NCI-H146 treated with DMSO at 0.1 percent for 48 hours (cell line): ENCODE data around the gene MRPS11.
"Not testable (repeated sequence)": the region's sequence is repeated elsewhere in the genome, so short reads cannot be mapped to it uniquely, and the experiment has no call there.

ENCODE experiments used
- DNase-seq: peaks from one replicate; lab custom pipeline; 2025; ENCODE audit not compliant: unreplicated experiment; lab: John Stamatoyannopoulos, UW

Gene MRPS11

GRCh38 chr15:88454867-88455810 lies 12.4 kb upstream of the MRPS11 start:
- peak; percentile 5 for DNase-seq

- no peak for DNase-seq
Observed at GRCh38 chr15:88456733-88457132, 10.8 kb upstream of the MRPS11 start.

GRCh38 chr15:88463870-88464532 lies 3.5 kb upstream of the MRPS11 start:
- DNase-seq: no peak

- no peak for DNase-seq
Observed at GRCh38 chr15:88465633-88466224, 1.8 kb upstream of the MRPS11 start.

- DNase-seq: no peak
Observed at GRCh38 chr15:88467935-88468528, 524 bp downstream of the MRPS11 start.

- DNase-seq: not testable (repeated sequence)
Observed at GRCh38 chr15:88468721-88469120, 1.2 kb downstream of the MRPS11 start.

GRCh38 chr15:88469321-88469720 lies 1.8 kb downstream of the MRPS11 start:
- DNase-seq: no peak

- DNase-seq: no peak
Observed at GRCh38 chr15:88470625-88471372, 3.3 kb downstream of the MRPS11 start.

- DNase-seq: no peak
Observed at GRCh38 chr15:88472225-88472624, 4.7 kb downstream of the MRPS11 start.

- not testable (repeated sequence) for DNase-seq
Observed at GRCh38 chr15:88473661-88474293, 6.3 kb downstream of the MRPS11 start.

GRCh38 chr15:88476635-88477060 lies 9.1 kb downstream of the MRPS11 start:
- DNase-seq: no peak

GRCh38 chr15:88477126-88477525 lies 9.6 kb downstream of the MRPS11 start:
- no peak for DNase-seq

GRCh38 chr15:88477904-88478303 lies 10.4 kb downstream of the MRPS11 start:
- no peak for DNase-seq

- no peak for DNase-seq
Observed at GRCh38 chr15:88479169-88479568, 11.7 kb downstream of the MRPS11 start.

- DNase-seq: no peak
Observed at GRCh38 chr15:88480981-88481380, 13.5 kb downstream of the MRPS11 start.

- DNase-seq: no peak
Observed at GRCh38 chr15:88482263-88482662, 14.8 kb downstream of the MRPS11 start.

- no peak for DNase-seq
Observed at GRCh38 chr15:88484682-88485331, 17.3 kb downstream of the MRPS11 start.

GRCh38 chr15:88487178-88487795 lies 19.8 kb downstream of the MRPS11 start:
- no peak for DNase-seq

GRCh38 chr15:88487796-88488523 lies 20.5 kb downstream of the MRPS11 start:
- DNase-seq: no peak
